GM21825 (cell line): ENCODE measurements around the gene TBC1D3B.
"Not testable (repeated sequence)": the region's sequence is repeated elsewhere in the genome, so short reads cannot be mapped to it uniquely, and the experiment has no call there.

Experiments
- ATAC-seq: cut with Tn5 transposase; IDR thresholded peaks from one replicate; pipeline ENCODE4 v1.9.1; 2021; ENCODE audit warnings: mild to moderate bottlenecking, moderate library complexity; ENCODE audit not compliant: unreplicated experiment

The TBC1D3B gene

DNA sequence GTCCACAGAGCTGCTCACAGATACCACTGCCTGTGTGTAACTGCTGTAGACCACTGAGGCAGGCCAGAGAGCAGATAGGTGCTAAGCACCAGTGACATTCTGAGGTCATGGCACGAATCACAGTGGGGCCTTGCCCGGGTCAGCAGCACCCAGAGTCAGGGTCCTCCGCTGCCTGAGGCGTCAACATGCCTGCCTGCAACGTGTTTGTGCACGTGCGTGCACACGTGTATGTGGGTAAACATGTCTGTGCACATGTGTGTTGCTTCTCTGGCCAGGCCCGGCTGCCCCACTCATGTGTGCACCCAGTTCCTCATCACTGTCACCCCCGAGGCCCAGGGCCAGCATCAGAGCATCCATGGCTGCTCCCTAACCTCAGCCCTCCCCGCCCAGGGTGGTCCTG is at the start of gene TBC1D3B:
TBC1D3B (minus strand) TSS at position 101 of the 400 bp plus-strand sequence. CDS start 1,586 bp downstream, outside the sequence.
- not testable (repeated sequence) for ATAC-seq

- ATAC-seq: not testable (repeated sequence)
These were observed 46.5 kb upstream of the TBC1D3B start for GRCh38 chr17:36222967-36223366.

GRCh38 chr17:36221581-36222100 is 45.2 kb upstream of the TBC1D3B start:
- not testable (repeated sequence) for ATAC-seq

DNA sequence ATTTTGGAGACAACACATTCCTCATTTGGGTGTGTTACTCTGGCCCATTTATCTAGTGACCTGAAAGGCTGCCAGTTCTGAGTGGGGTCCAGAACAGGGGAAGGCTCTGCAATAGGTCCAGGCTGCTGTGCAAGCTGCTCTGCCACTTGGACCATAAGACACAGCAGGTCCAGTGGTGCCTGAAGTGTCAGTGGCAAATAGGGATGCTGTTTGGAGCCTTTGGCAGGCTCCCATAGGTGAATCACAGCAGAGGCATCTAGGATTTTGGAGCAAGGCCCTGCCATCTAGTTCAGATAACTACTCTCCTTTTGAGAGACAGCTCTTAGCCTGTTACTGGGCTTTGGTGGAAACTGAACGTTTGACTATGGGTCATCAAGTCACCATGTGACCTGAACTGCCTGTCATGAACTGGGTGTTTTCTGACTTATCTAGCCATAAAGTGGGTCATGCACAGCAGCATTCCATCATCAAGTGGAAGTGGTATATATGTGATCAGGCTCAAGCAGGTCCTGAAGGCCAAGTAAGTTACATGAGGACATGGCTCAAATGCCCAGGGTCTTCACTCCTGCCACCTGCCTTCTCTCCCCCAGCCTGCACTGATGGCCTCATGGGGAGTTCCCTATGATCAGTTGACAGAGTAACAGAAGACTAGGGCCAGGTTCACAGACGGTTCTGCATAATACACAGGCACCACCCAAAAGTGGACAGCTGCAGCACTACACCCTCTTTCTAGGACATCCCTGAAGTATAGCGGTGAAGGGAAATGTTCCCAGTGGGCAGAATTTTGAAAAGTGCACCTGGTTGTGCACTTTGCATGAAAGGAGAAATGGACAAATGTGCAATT is 44.5 kb upstream of the TBC1D3B start:
- not testable (repeated sequence) for ATAC-seq

- ATAC-seq: not testable (repeated sequence)
These were observed 43.1 kb upstream of the TBC1D3B start for GRCh38 chr17:36219556-36219955.

DNA sequence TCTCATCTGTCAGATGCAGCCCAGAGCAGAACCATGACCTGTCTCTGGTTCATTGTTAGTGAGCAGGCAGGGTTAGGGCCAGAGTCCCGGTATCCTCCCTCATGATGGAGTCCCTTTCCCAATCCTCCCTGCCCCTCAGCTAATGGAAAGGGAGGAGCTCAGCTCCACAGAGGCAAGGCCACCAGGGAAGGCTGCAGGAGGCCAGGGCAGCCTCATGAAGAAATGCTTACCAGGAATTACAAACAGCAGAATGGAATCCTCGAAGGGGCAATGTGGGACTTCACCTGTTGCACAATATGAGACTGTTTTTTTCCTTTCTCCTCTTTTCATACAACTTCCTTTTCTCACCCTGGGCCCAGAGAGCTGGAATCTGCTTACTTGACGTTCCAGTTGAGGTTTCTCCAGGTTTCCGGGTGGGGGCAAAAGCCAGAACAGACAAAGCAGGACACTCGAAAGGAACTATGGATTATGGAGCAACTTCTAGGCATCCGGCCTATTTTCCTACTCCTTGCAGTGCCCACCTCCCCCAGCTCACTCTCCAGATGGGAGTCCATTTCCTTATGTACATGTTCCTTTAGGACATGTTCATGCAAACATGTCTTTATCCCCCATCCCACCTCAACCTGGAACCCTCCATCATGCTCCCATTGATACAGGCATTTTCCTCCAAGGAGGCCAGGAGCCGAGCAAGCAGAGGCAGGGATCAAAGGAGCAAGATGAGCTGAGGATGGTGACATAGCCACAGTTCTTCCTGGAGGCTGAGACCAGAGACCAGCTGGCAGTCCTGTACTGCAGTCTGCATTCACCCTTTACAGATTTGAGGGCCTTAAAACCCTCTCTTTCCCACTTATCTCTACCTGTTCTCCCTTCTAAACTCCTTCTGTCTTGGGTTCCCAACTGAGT is 39.2 kb upstream of the TBC1D3B start:
- not testable (repeated sequence) for ATAC-seq

- no peak for ATAC-seq
These were observed 38.5 kb upstream of the TBC1D3B start for GRCh38 chr17:36214918-36215317.

DNA sequence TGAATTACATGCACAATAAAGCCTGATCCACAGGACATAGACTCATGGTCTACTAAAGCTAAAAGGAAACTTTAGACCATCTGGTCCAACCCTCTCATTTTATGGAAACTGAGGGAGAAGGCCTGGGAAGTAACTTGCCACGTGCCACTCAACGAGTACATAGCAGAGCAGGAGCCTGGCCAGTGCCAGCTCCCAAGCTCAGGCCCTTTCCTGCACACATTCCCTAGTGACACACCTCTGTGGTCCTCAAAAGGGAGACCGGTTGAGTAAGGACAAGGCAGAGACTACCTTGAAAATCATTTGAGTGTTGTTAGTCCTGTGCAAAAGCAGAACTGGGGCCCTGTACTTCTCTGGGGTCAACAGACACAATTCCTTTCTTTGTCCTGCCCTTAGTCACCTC is 37.3 kb upstream of the TBC1D3B start:
- no peak for ATAC-seq

GRCh38 chr17:36212966-36213365 is 36.5 kb upstream of the TBC1D3B start:
- ATAC-seq: no peak

DNA sequence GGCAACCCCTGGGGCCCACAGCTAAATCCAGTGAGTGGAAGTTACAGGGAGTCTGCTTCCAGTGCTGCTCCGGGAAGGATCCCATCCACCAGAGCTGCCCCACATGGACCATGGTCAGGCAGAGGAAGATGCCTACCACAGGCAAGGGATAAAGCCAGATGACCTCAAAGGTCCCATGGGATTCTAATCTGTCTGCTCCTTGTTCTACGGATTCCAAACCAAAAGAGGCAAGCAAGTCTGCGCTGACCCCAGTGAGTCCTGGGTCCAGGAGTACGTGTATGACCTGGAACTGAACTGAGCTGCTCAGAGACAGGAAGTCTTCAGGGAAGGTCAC is 35.8 kb upstream of the TBC1D3B start:
- ATAC-seq: no peak

GRCh38 chr17:36211484-36212271 is 35.2 kb upstream of the TBC1D3B start:
- ATAC-seq: not testable (repeated sequence)

GRCh38 chr17:36210439-36211211 is 34.2 kb upstream of the TBC1D3B start, which contains the start of gene CCL4L2:
Gene CCL4L2 (plus strand): TSS chr17:36211063.
- ATAC-seq: peak; percentile 57

- no peak for ATAC-seq
These were observed 33.1 kb upstream of the TBC1D3B start for GRCh38 chr17:36209575-36209974.

GRCh38 chr17:36207383-36207782 is 30.9 kb upstream of the TBC1D3B start:
- not testable (repeated sequence) for ATAC-seq

GRCh38 chr17:36206486-36206821 is 30.0 kb upstream of the TBC1D3B start:
- not testable (repeated sequence) for ATAC-seq

GRCh38 chr17:36205637-36206485 is 29.4 kb upstream of the TBC1D3B start:
- ATAC-seq: peak; percentile 20

- no peak for ATAC-seq
These were observed 28.5 kb upstream of the TBC1D3B start for GRCh38 chr17:36204724-36205500.

DNA sequence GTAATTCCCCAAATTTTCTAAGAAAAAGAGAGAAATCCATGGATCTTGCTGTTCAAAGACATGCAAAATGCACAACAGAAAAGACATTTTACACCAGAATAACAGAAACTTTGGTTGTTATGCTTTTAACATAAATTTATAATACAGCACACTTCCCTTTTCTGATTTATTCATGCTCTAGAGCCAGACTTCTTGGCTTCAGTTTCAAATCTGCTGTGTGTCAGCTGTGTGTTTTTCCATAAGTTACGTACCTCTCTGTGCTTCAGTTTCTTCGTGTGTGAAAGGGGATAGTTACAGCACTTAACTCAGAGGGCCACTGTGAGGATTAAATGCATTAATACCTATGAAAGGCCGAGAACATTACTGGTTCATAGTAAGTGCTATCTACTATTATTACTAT is 26.9 kb upstream of the TBC1D3B start:
- ATAC-seq: no peak
